Mammary epithelial cell (primary cell): ENCODE results near the gene NSFL1C.

Experiments used
- CTCF ChIP-seq, 2 donors: IDR thresholded peaks in 1 of 2; conservative IDR thresholded peaks in 1 of 2; 2 replicates each; pipeline ENCODE4 v1.5.1; 2011 to 2012; ENCODE audit warnings: inconsistent platforms in 2 of 2, low read length in 2 of 2, mild to moderate bottlenecking in 2 of 2, control low read depth in 1 of 2, low read depth in 1 of 2; ENCODE audit not compliant: insufficient read depth in 1 of 2; ENCODE audit errors: extremely low read depth in 1 of 2
- EZH2 ChIP-seq: IDR thresholded peaks from 2 replicates; pipeline ENCODE4 v1.6.1; 2012; ENCODE audit warnings: low read length, inconsistent platforms, borderline replicate concordance

DNA sequence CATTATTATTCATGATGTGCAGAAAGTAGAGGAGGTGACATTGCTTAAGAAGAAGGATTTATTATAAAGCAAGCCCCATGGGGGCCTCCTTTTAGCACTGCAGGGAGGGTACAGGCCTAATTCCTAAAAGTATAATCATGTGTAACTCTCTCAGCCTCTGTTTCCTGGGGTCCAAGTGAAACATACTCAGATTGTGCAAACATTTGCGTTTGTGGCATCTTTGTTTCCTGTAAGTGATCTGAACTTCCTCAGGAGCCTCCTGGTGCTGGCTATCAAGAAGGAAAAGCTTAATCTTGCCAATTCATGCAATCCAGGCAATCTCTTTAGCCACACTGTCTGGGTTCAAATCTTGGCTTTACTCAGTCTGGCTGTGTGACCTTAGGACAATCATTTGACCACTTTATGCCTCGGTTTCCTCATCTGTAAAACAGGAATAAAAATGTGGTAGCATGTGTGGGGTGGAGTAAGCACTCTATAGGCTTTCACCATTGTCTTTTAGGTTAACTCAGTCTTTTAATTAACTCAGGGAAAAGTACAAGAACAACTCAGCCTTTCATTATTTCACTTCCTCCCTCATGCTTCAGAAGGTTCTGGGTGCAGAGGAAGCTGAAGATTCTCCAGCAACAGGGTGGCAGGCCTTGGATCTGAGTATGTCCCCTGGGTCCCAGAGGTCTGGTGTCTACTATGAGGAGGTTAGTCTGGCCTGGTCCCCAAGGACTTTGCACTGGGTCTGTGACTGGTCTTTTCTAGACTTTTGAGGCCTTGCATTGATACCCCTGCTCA is 25.4 kb upstream of the NSFL1C start:
- TF ChIP-seq CTCF (conservative IDR thresholded peaks at IDR 0.05 in 1 of 2, IDR thresholded peaks at IDR 0.05 in 1 of 2; ENCODE audit: extremely low read depth in 1 of 2, insufficient read depth in 1 of 2, low read depth in 1 of 2, low read length in 2 of 2): no peak
- TF ChIP-seq EZH2: no peak
